Measurements from ENCODE around the gene SCARF2.
"Not testable (repeated sequence)": the region's sequence is repeated elsewhere in the genome, so short reads cannot be mapped to it uniquely, and the experiment has no call there.

SCARF2 gene

DNA sequence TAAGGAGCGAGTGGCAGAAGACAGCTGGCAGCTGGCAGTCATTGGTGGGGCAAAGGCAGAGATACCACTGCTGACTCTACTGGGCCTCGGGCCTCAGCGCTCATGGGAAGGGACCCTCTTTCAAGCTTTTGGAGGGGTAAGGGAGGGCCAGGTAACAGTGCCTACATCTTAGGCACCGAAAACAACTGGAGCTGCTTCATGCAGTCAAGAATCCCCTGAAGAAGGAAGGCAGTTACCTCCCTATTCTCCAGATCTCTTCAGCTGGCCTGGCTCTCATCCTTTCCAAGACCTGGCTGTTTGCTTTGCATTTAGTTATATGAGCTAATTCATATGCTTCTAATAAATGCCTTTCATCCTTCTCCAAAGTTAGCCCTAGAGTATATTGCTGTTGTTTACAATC lies 59.5 kb downstream of the SCARF2 start:
- TF ChIP-seq GABPA (IDR thresholded peaks at IDR 0.05; ENCODE audit: low read depth), result no peak
- no peak for TF ChIP-seq POLR2AphosphoS5 (IDR thresholded peaks at IDR 0.05; ENCODE audit: low read depth)
- TF ChIP-seq SPI1 (IDR thresholded peaks at IDR 0.05; ENCODE audit: borderline replicate concordance, low read depth), result no peak
- TF ChIP-seq, protein P1, sequence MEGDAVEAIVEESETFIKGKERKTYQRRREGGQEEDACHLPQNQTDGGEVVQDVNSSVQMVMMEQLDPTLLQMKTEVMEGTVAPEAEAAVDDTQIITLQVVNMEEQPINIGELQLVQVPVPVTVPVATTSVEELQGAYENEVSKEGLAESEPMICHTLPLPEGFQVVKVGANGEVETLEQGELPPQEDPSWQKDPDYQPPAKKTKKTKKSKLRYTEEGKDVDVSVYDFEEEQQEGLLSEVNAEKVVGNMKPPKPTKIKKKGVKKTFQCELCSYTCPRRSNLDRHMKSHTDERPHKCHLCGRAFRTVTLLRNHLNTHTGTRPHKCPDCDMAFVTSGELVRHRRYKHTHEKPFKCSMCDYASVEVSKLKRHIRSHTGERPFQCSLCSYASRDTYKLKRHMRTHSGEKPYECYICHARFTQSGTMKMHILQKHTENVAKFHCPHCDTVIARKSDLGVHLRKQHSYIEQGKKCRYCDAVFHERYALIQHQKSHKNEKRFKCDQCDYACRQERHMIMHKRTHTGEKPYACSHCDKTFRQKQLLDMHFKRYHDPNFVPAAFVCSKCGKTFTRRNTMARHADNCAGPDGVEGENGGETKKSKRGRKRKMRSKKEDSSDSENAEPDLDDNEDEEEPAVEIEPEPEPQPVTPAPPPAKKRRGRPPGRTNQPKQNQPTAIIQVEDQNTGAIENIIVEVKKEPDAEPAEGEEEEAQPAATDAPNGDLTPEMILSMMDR (IDR thresholded peaks at IDR 0.05; ENCODE audit: insufficient read depth, low read length), result no peak
- TF ChIP-seq REST (IDR thresholded peaks at IDR 0.05; ENCODE audit: insufficient replicate concordance, low read depth), result no peak

DNA sequence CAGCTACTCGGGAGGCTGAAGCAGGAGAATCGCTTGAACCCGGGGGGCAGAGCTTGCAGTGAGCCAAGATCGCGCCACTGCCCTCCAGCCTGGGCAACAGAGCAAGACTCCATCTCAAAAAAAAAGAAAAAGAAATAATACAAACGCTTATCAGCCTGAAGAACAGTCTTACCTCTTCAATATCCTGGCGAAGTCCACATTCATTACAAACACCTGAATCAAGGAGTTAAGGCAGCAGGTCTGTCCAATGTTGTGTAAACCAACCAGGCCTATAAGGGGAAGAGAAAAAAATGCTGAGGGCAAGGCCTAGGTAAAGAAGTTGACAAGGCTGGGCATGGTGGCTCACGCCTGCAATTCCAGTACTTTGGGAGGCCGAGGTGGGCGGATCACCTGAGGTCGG lies 60.6 kb downstream of the SCARF2 start:
- not testable (repeated sequence) for H3K27me3 ChIP-seq (ENCODE audit: insufficient read depth, poor library complexity, severe bottlenecking); DNase-seq (ENCODE audit: low read depth in 1 of 2, low spot score in 1 of 2); H3K4me3 ChIP-seq (replicated peaks; ENCODE audit: insufficient read depth, low read length); H3K27ac ChIP-seq (replicated peaks)

More for the DNA sequence above, 59.5 kb downstream of the SCARF2 start:
- Histone ChIP-seq H3K27ac (replicated peaks) (no peak overlapping the region), H3K4me3 (replicated peaks; ENCODE audit: insufficient read depth, low read length) (no peak overlapping the region), H3K27me3 (ENCODE audit: insufficient read depth, poor library complexity, severe bottlenecking) (no peaks in the 10 kb centered on the region)
- DNase-seq (ENCODE audit: low read depth in 1 of 2, low spot score in 1 of 2), result no peak

DNA sequence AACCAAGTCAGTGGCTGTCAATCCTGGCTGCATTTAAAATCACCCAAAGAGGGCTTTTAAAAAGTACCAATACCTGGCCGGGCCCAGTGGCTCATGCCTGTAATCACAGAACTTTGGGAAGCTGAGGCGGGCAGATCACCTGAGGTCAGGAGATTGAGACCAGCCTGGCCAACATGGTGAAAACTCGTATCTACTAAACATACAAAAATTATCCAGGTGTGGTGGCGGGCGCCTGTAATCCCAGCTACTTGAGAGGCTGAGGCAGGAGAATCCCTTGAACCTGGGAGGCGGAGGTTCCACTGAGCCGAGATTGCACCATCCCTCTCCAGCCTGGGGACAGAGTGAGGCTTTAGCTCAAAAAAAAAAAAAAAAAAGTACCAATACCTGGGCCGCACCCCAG lies 61.3 kb downstream of the SCARF2 start:
- H3K4me3 ChIP-seq (replicated peaks; ENCODE audit: insufficient read depth, low read length); H3K27ac ChIP-seq (replicated peaks); H3K27me3 ChIP-seq (ENCODE audit: insufficient read depth, poor library complexity, severe bottlenecking); DNase-seq (ENCODE audit: low read depth in 1 of 2, low spot score in 1 of 2): not testable (repeated sequence)
